NT2/D1 (cell line): ENCODE results near the gene RNF180.

Source experiments
- SUZ12 ChIP-seq: IDR thresholded peaks from 2 replicates; pipeline ENCODE4 v1.6.1; 2011; ENCODE audit not compliant: insufficient read length, insufficient read depth; ENCODE audit errors: extremely low read depth
- YY1 ChIP-seq: IDR thresholded peaks from 2 replicates; pipeline ENCODE4 v1.6.1; 2011; ENCODE audit not compliant: insufficient read length, insufficient read depth
- ZNF274 ChIP-seq: IDR thresholded peaks from 2 replicates; pipeline ENCODE4 v1.6.1; 2011; ENCODE audit warnings: mild to moderate bottlenecking, low read depth, low read length

- TF ChIP-seq YY1 (no peak), ZNF274 (no peak), SUZ12 (no peak)
These were observed 23.1 kb downstream of the RNF180 start for GRCh38 chr5:64188776-64189175.
